Fibroblast of gingiva (primary cell): ENCODE data around the gene ANXA10.
"Not testable (repeated sequence)": the region's sequence is repeated elsewhere in the genome, so short reads cannot be mapped to it uniquely, and the experiment has no call there.

Experiments
- DNase-seq: peaks from one replicate; pipeline ENCODE4 v3.0.0-alpha.2; 2011; ENCODE audit warnings: low read depth

The ANXA10 gene

DNA sequence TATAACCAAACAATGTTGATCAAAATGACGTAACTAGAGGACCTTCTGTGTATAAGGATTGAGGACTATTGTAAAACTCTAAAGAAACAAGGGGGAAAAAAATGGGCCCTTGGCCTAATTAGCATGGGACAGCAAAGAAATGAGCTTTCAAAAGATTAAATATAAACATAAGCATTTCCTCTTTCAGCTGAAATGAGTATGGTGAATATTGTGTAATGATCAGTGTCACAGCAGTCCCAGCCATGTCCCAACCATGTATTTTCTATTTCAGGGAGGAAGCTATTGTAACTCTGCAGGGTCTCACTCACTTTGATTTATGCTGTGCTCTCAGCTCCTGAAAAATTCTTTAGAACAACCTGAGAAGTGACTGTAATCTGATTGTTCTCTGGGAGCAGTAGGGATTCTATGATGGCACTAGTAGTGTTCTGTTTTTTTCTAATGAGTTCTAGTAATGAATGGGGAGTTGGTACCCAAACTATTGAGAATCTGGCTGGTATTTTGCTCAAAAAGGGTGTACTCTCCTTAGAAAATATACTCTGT is 25.8 kb downstream of the ANXA10 start:
- DNase-seq: no peak

DNA sequence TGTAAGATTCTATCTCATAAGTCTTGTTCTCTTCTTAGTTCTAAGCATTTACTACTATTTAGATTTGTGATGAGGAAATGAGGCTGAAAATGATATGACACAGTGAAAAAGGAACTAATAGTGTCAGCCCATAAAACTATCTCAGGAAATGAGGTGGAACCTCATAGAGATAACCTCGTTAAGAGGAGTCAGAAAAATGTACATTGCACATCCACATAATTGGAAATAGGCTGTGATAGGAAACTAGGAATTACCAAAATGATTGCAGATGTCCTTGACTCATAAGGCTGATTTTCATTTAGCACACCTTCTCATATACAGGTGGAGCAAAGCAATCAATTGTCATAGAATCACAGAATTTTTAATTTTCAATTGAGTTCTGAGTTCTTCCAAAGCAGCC is 26.8 kb downstream of the ANXA10 start:
- DNase-seq: no peak

- peak; percentile 57 for DNase-seq
Observed at GRCh38 chr4:168119890-168120289, 27.6 kb downstream of the ANXA10 start.

- no peak for DNase-seq
Observed at GRCh38 chr4:168120811-168121210, 28.5 kb downstream of the ANXA10 start.

DNA sequence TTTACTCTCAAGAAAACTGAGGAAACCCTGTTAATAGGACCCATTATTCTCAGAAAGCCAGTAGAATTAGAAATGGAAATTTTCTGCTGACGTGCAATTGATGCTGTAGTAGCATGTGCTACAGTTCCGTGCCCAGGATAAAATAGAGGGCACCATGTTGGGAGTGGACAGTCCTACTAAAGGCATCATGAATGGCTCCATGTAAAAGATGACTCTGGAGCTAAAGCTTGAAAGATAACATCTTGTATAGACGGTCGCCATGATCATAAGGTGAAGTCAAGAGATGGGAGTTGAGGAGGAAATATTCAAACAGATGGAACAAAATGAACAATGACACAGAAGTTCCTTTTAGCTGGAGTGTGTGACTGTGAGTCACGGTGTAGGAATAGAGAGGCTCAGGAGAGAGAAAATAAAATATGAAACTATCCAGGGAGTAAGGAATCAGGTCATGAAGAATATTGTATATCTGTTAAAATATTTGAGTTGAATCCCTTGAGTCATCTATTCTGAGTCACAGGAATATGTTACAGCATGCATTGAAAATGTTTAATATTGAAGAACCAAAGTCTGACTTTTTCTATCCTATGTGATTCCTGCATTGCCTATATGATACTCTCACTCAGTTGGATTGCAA is 31.8 kb downstream of the ANXA10 start:
- peak; percentile 43 for DNase-seq

GRCh38 chr4:168126952-168127351 is 34.6 kb downstream of the ANXA10 start:
- DNase-seq: no peak

DNA sequence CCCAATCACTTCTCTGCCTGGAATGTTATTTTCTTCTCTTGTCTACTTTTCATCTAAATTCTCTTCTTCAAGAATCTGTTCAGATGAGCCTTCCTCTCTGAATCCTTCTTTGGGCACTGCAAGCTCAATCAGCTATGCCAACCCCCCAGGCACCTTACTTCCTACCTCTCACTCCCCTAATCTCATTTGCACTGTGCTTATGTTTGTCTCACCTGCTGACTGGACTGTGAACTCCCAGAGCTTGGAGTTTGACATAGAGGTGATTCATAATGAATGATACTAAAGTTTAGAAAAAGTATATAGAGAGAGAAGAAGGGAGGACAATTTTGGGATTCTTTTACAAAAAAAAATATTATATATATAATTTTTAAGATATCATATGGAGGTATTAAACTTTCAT is 36.3 kb downstream of the ANXA10 start:
- no peak for DNase-seq

DNA sequence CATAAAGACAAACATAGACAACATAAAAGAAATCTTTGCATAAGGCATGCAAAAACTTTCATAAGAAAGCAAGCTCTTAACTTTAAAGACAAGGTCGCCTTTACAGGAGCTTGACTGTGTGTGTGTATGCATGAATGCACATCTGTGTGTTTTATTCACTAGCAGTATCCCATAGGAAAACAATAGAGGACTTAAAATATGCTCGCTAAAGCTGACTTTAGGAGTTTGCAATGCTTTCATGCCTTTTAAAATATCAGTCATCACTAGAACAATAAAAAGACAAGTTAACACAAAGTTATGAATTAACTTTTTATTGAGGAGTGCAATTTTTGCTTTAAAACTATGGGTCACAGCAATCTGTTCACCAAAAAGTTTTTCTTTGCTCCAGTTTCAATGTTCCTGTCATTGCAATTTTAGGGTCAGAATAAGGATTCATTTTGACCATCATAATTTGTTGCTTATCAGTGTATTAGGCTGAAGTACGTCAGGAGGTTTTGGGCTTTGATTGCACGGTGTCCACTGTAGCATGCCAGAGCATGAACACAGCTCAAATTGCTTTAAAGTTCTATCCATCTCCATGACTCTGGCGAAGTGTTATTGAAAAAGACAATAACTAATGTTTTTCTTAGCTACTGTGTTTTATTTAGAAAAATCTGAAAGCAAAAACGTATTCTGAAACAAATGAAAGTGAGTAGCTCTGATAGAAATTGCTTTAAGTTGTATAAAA is 36.9 kb downstream of the ANXA10 start:
- DNase-seq: no peak

GRCh38 chr4:168129802-168130201 is 37.5 kb downstream of the ANXA10 start:
- DNase-seq: no peak

- no peak for DNase-seq
Observed at GRCh38 chr4:168131196-168131595, 38.9 kb downstream of the ANXA10 start.

DNA sequence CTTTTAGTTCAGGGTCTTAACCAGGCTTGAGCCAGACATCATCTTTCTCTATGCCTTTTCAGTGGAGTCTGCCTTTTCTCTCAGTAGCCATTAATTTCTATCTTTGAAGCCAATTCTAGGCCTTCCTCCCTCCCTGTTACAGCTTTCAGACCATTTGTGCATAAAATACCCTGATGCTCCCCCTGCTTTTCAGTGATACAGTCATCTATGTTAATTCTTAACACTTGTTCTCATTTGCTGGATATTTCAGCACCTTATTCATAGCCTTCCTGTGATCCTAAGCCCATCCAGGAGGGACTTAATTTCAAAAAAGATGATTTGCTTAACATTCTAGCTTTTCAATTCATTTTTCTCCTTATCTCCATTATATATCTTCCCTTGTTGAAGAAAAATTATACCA is 42.3 kb downstream of the ANXA10 start:
- no peak for DNase-seq

DNA sequence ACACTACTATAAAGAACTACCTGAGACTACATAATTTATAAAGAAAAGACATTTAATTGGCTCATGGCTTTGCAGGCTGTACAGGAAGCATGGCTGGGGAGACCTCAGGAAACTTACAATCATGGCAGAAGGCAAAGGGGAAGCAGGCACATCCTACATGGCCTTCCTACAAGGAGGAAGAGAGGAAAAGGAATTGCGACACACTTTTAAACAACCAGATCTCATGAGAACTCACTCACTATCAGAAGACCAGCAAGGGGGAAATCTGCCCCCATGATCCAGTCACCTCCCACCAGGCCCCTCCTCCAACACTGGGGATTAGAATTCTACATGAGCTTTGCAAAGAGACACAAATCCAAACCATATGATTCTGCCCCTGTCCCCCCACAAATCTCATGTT is 43.5 kb downstream of the ANXA10 start:
- not testable (repeated sequence) for DNase-seq

- not testable (repeated sequence) for DNase-seq
Observed at GRCh38 chr4:168137695-168138094, 45.4 kb downstream of the ANXA10 start.

DNA sequence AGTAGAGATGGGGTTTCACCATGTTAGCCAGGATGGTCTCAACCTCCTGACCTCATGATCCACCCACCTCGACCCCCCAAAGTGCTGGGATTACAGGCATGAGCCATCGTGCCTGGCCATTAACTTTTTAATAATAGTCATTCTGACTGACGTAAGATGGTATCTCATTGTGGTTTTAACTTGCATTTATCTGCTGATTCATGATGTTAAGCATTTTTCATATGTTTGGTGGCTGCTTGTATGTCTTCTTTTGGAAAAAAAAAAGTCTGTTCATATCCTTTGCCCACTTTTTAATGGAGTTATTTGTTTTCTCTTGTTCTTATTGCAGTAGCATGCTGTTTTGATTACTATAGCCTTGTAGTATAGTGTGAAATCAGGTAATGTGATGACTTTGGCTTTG is 45.8 kb downstream of the ANXA10 start:
- DNase-seq: peak; percentile 73

- DNase-seq: no peak
Observed at GRCh38 chr4:168139336-168139735, 47.0 kb downstream of the ANXA10 start.

GRCh38 chr4:168141733-168142132 is 49.4 kb downstream of the ANXA10 start:
- DNase-seq: no peak

DNA sequence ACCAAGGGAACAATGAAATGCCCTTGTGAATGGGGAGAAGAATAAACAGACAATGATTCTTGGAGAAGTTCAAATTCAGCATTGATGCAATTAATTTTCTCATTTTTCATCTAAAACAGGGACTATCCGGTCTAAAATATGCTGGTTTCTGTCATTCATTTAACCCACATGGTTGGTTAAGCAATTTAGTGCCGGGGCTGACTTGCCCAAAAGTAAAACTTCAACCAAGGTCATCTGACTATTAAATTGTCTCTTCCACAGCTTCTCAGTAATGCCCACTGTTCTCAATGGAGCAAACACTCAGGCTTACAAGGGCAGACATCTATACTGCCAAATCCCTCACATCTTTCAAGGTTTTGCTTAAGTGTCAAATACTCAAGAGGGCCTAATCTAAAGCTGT is 51.3 kb downstream of the ANXA10 start:
- no peak for DNase-seq

DNA sequence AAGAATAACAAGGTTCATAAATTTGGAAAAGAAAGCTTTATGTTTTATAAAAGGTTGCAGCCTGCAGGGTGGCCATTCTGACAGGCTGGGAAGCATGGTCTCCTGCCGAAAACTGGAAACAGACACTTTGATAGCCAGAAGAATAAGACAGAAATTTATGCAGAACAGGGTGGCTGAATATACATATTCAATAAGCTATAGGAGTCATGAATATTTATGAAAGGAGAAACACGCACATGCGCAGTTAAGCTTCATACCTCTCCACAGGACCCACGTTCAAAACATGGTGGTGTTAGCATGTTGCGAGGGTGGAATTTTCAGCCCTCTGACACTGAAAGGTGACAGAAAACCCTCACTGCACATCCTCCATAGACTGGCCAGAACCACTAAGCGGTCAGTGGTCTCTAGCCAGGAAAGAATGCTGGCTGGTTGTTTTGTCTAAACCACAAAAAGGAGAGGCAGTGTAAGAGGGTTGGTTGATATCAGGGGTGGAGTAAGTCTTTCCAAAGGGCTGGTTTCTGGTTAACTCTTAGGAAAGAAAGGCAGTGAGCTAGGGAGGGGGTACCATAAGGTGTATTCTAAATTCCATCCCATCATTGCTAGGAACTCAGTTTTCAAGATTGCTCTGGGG is 58.2 kb downstream of the ANXA10 start:
- DNase-seq: no peak

DNA sequence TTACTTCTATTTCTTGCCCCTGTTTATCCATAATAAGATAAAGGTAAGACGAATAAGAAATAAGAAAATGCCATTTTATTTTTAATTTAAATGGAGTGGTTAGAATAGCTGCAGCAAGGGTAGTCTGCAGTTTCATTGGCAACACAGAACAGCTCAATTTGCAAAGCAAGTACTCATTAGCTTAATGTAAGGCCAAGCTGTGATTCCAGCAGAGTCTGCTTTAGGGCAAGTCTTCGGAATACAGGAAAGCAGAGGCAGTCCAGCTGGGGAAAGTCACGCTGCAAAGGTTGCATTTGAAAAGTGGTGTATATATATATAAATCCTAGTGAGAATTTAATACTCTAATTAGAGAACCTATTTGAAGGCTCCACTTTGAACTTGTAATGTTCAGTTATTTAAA is 59.0 kb downstream of the ANXA10 start:
- DNase-seq: no peak

DNA sequence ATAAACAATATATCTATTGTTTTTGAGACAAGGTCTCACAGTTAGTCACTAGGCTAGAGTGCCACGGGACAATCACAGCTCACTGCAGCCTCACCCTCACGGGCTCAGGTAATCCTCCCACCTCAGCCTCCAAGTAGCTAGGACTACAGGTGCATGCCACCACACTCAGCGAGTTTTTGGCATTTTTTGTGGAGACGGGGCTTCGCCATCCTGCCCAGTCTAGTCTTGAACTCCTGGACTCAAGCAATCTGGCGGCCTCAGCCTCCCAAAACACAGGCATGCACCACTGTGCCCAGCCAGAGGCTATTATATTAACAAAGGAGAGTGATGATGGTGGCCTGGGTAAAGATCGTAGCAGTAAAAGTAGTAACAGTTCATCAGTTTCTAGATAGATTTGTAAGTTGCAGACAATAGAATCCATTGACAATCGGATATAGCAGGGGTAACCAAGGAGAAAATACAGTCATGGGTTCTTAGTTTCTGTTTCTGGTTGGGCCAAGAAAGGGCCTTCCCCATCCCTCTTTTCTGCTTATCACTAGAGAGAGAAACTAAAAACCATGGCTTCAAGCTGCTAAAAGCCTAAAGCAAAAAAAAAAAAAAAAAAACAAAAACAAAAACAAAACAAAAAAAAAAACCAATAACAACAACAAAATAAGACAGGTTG is 60.6 kb downstream of the ANXA10 start:
- DNase-seq: no peak

DNA sequence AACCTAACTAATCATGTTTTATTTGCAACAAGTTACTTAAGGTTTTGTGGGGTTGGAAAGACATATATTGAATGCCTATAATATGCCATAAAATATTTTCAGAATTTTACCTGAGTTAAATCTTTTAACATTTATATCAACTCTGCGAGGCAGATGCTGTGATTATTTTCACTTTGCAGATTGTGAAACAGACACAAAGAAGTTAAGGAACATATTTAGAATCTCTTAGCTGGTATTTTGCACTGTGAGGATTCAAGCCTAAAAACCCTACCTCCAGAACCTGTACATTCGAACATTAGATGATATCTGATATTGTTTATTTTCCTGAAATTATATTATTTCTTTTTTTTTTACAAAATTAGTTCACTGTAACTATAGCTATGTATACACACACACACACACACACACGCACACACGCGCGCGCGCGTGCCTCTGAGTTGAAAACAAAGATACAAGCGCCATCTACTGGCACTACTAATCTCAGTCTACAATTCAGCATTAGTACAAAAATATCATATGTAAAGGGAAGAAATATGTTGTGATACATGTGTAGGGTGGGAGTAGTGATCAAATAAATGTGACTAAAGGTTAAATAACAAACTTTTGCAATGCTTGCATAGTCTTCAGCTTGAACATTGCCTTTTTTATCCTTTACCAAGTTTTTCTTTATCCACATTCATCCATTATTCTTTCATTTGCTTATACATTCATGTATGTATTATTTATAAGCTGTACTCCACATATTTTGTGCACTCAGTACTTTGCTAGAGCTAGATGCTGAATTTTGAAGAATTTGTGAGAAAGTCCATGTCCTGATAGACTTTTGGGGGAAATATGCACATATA is 61.5 kb downstream of the ANXA10 start:
- peak; percentile 89 for DNase-seq
